T follicular helper cell (primary cell): Measurements from ENCODE around the gene TNFSF10.
"Not testable (repeated sequence)": the region's sequence is repeated elsewhere in the genome, so short reads cannot be mapped to it uniquely, and the experiment has no call there.

Source experiments
- DNase-seq: peaks from one replicate; pipeline ENCODE4 v3.0.0-alpha.2; 2020; ENCODE audit warnings: low read depth

TNFSF10 gene

DNA sequence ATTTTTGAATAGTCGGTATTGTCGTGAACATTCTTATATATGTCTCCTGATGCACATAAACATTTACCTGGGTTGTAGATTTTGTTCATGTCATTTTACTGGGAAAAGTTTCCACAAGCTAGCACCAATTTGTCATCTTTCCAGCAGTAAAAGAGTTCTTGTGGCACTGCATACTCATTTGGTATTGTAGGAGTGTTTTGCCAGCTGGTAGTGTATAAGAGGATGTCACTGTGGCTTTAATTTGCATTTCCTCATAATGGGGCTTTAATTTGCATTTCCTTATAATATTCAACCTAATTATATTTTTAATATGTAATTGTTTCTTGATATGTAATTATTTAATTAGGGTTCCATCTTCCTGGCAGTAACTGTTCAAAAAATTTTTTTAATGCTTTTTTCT lies 21.2 kb upstream of the TNFSF10 start:
- DNase-seq = no peak

DNA sequence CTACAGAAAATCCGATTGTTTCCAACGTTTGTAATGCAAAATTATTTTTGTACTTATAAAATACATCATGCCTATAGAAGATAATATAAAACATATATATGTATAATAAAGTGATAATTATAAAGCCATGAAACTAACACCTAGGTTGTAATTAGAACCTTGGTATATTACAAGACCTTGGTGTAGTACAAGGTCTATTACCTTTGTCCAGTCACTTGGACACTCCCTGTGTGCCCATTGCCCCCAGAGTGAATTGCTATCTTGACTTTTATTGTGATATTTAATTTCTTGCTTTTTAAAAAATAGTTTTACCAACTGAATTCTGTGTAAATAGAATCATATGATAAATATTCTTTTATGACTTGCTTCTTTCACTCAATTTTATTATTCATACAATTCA lies 20.7 kb upstream of the TNFSF10 start:
- no peak for DNase-seq

DNA sequence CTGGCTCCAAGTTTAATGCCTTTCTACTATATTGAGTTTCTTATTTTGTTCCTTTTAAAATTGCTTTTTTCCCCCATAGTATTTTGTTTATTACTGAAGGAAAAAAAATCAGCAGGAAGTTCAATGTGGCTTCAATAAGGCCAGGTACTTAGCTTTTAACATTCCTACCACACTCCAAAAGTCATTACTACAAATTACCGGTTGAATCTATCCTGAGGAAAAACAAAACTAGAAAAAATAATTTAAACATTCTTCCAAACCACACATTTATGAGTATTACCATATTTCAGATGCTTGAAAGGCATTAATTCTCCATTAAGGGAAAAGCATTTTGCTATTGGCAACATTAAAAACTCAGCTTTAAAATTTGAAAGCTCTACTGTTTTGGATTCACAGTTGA lies 20.2 kb upstream of the TNFSF10 start:
- no peak for DNase-seq

DNA sequence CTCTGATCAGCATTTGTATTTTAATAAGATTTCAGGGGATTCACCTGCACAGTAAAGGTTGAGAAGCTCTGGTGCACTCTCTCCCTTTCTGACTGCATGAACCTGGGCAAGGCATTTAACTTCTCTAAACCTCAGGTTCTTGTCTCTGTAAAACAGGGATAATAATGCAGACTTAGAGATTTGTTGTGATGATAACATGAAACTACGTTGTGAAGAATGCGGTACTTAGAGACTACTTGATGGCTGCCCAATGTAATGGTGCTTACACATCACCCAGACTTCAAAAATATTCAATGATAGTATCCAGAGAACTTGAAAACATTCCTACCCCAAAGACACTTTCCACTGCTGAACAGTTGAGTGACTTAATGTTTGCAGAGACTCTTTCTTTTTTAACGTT lies 19.8 kb upstream of the TNFSF10 start:
- no peak for DNase-seq

DNA sequence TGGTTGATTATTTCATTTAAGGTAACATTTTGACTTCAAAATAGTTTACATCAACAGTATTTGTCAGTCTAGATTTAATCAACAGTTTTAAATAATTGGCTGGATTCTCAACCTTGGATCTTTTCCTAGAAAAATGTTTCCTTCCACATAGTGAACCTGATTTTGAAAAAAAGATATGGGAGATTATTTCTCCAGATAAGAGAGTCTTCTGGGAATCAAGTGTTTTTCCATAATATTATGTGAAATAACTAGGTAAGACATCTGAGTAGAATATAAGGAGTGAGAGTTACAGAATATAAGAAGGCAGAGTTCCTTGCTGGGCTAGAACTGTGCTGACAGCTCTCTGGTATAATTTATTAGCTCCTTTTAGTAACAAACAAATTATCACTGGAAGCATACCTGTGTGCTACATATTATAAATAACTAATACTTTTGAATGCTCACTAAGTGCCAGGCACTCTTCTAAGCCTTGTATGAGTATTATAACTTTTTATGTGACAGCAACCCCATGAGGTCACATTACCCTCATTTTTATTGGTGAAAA lies 18.8 kb upstream of the TNFSF10 start:
- DNase-seq = no peak

DNA sequence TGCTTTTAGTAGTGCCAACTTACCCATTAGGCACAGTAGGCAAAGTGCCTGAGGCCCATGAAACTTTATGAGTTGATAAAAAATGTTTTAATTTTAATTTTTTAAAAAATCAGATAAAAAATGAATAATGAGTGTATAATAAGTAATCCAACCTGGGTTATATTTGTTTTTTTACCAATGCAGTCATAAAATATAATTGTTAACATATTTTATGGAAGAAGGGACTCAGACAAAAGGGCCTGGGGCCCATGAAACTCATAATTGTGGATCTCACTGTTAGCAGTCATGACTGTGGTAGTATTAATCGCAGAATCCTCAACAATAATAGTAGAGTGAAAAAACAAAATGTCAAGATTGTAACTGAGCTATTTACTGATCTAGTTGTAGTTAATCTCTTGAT lies 16.8 kb upstream of the TNFSF10 start:
- DNase-seq = no peak

DNA sequence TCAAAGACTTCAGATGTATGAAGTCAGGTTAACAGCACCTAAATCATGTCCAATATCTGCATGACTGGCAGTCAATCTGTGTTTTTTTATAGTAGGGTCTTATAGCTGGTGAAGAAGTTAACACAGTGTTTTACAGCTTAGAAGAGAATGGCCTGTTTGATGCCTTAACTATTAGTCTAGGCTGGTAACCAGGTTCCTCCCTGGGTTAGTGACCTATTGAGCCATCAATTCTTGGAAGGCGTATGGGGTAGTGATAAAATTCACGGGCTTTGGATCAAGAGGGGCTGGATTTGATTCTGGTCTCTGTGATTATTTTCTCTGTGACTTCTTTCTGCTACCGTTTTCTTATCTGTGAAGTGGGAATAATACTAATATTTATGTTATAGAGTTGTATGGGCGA lies 16.0 kb upstream of the TNFSF10 start:
- no peak for DNase-seq

DNA sequence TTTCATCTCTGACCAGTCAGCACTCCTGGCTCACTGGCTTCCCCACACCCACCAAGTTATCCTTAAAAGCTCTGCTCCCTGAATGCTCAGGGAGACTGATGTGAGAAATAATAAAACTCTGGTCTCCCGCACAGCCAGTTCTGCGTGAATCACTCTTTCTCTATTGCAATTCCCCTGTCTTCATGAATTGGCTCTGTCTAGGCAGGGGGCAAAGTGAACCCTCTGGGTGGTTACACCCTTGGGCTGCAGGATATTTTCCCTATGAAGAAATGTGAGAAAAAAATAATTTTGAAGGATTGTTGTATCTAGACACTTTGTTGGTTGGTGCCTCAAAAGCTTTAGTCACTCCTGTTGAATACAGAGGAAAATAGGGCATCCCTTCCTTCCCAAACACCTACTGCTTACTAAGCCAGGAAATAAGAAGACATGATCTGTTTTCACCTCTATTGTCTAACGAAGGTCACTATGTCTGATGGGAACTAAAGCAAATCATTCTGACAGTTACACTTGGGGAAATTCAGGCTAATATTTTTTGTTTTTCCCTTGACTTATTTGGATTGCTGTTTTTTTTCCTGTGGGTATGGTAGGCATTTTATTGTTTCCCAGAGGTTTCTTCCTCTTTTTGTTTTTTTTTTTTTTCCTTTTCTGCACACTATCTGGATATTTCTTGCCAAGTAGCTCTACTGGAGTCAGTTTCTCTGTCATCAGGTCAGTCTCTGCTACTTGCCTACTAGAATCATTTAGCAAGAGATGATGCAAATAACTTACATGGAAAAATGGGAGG lies 15.3 kb upstream of the TNFSF10 start:
- no peak for DNase-seq

DNA sequence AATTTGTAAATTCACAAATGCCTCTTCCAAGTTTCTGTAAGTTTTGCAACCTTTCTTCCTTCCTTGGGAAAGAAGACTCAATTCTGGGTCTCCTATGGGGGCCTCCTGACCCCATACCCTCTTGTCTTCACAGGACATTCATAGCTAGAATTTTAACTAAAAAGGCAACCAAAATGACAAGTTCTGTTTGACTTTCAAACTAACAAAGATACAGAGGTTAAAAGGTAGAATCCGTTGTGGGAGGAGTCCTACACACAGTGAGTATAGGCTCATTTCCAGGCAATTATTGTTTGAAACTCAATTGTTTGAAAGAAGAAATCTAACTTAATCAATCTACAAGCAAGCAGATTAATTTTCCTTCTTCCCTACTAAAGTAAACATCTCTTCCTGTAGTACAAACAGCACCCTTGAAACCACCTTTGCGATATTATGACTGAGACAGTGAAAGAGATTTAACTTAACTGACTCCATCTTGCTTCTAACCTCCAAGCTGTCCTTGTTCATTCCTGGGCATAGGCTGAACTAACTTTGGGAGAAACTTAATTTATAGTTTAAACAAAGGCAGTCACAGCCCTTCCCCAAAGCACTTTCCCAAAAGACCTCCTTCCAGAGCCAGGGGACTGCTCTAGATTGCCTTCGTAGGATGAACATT lies 14.4 kb upstream of the TNFSF10 start:
- DNase-seq = no peak

DNA sequence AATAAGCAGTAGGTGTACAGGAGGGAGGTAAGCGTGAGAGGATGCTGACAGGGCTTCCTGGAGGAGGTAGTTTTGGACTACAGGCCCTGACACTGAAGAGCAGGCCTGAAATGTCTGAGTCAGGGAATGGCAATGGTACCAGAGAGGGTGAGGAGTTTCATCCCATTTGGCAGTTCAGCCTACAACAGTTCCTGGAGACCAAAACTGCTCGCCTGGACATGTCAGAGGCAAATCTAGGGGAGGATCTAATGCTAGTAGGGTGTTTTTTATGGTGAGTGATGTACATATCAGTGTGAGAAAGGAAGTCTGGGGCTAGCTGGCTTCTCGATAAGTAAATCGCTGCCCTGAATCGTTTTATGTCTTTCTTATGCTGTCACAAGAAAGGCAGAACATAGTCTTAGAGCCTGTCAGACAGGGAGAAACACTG lies 13.8 kb upstream of the TNFSF10 start:
- no peak for DNase-seq

DNA sequence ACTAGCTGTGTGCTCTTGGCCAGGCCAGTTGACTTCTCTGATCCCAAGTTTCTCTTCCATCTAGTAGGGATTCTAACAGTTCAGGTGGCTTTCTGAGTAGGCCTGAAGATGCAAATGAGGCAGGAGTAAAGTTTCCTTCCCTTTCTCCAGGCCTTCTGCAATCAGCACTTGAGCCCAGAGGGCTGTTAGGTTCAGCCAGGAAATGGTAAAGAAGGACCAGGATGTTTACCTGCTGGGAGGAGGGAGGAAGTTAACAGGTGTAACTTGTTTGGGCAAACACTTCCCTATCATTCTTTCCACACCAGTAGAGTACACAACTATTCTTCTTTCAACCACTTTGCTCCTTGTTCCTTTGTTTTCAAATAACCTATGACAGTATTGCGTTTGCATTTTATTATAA lies 13.3 kb upstream of the TNFSF10 start:
- DNase-seq = no peak

DNA sequence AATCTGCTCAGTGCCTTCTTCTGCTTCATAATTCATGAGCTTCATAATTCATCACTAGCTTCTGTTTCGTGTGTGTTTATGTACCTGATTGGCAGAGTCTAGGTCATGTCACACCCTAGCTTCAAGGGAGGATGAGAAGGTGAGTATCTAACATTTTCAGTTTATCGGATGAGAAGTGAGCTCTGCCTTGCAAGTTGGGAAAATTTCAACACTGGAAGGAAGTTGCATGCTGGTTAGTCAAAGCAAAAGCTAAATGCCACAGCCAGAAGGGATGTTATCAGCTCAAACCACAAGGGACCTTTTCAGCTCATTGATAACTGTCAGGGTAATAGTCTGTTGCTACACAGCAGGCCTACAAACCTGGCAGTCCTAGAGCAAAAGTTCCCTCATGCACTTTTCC lies 7.3 kb upstream of the TNFSF10 start:
- DNase-seq = no peak

DNA sequence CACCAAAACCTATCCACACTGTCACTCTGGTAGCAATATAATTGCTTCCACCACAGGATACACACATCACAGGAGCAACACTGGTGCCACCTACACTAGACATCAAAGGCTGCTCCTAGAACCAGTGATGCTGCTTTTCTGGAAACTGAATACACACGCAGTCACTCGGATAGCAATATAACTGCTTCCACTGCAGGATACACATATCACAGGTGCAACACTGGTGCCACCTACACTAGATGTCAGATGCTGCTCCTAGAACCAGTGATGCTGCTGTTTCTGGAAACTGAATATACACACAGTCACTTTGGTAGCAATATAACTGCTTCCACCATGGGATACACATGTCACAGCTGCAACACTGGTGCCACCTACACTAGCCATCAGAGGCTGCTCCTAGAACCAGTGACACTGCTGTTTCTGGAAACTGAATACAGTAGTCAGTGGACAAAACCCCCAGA lies 6.9 kb upstream of the TNFSF10 start:
- no peak for DNase-seq

DNA sequence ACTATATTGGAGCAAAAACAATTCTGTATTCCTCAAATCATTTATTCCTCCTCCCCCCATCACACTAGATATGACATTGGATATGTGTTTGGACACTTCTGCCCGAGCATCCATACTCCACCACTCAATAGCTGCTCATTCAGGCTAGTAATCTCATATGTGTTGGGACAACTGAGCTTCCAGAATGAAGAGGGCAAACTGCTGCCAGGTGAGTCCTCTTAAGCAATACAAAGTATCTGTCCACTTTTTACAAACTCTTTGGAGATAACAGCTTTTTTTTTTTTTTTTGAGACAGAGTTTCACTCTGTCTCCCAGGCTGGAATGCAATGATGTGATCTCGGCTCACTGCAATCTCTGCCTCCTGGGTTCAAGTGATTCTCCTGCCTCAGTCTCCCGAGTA lies 5.4 kb upstream of the TNFSF10 start:
- DNase-seq = no peak

DNA sequence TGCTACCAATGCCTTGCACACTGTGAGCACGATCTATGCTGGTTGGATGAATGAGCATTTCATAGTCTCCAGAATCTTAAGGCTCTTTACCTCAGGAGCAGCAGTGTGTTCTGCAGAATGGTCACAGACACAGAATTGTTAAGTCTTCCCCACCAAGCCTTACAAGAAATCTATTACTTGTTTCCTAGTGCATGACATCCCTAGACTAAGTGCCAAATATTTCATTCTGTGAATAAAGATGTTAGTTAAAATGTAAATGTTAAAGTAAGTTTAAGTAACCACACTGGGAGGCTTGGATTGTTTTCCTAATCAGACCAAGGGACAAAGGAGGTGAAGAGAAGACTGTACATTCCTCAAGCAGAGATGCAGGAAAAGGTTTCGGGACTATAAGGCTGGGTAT lies 4.1 kb upstream of the TNFSF10 start:
- no peak for DNase-seq

DNA sequence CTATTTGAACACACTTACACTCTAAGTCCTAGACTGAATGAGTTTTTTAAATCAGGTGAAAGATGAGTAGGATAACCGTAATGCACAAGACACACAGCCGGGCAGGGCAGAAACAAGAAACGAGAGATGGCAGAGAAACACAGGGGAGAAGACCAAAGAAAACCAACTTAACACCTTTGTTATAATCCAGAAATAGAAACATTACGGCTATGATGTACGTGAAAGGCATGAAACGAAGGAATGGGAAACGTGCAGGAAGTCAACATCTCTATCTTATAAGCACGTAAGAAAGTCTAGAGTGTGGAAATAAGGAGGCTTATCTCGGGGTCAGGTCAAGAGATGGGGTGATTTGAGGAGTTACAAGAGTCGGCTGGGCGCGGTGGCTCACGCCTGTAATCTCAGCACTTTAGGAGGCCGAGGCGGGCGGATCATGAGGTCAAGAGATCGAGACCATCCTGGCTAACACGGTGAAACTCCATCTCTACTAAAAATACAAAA lies 1.9 kb upstream of the TNFSF10 start:
- no peak for DNase-seq

DNA sequence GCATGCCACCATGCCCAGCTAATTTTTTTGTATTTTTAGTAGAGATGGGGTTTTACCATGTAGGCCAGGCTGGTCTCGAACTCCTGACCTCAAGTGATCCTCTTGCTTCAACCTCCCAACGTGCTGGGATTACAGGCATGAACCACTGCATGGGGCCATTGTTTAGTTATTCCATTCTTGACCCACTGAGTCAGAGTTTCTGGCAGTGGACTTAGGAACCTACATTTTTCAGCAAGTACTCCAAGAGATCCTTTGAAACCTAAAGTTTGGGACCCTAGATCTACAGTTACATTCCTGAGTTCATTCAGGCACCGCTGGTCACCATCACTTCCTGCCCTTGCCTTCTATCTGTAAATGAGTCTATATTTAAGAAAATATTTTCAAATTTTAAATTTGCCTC lies 1.4 kb upstream of the TNFSF10 start:
- no peak for DNase-seq

DNA sequence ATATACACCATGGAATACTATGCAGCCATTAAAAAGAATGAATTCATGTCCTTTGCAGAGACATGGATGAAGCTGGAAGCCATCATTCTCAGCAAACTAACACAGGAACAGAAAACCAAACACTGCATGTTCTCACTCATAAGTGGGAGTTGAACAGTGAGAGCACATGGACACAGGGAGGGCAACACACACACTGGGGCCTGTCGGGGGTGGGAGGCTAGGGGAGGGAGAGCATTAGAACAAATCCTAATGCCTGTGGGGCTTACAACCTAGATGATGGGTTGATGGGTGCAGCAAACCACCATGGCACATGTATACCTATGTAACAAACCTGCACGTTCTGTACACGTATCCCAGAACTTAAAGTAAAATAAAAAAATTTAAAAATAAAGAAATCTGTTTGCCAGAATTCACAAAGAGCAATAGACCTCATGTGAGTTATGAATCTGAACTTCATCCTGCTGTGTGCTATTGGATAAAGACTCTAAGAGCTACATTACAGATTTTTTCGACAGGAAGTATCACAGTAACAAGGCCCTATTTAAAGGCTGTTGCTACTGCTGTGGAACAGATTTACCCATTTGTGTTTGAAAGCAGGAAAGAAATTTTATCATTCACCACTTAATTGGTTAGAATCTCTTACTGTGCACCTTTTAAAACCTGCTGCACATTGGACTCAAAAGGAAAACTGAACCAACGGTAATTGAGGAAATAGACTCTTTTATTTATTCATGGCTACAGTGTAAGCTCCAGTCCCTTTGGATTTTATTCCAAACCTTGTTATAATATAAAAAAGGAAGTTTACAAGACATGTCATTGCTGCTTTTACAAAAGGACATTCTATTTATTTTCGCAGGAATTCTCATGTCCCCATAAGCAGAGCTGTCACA lies 1.1 kb downstream of the TNFSF10 start:
- DNase-seq = not testable (repeated sequence)

DNA sequence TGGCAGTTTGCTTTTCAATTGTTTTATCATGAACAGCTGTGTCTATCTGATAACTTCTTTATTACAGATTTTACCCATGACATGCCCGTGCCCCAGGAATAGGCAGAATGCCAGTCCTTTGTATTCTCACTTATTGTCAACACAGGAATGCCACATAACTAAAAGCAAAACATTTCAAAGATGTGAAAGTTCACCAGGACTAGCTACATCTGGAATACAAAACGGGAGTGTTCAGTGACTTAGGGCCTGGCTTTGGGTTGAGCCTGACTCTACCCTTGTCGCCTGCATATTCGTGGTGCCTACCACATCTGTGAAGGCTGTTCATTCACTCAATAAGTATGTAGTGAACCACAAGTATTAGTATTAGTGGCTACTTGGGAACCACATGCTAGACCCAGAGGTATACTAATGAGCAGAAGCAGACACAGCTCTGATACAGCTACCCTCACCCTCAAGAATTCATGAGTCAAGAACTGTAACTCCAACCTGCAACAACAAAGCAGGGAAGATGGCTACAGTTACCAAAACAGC lies 2.9 kb downstream of the TNFSF10 start:
- DNase-seq = no peak

DNA sequence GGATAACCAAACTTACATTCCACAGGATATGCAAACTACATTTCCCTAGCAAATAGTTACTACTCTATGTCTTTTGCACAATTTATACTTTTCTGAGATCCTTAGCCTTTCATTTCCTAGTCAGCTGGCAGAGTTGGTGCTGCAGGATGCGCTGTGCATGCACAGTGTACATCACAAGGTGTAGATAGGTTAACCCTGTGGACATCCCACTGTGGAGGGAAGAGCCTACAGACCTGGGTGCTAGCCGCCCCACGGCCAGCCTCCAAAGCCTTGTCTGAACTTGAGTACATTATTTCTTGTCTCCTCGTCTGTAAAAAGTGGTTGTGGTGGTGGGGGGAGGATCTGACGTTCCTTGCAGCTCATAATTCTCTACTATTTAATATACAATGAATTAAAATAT lies 3.5 kb downstream of the TNFSF10 start:
- DNase-seq = no peak

DNA sequence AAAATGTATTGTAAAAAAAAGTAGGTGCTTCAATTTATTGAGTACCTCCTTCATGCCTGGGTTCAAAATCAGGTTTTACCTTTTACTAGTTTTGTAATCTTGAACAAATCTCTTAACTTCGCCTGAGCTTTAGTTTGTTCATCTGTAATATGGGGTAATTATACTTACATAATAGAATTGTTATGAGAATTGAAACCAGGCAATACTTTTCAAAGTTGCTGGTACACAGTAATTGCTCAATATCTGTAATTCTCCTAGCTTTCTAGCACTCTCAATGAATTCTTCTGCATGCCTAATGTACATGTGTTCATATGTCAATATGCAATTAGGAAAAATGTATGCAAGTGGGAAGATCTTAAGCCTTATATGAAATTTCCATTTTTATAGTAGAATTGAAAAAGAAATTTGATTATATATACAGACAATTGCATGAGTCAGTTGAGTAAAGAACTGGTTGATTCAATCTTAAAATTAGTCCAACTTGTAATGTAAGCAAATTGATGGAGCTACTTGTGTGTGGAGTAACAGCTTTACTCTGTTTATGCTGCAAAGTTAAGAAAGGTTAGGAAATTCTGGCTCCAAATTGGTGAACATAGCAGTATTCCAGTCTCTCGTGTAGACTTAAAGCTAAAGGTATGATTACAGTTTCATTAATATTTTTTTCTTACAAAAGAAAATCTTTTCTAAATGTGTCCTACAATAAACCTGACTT lies 4.1 kb downstream of the TNFSF10 start:
- DNase-seq = no peak
